Glutamatergic neuron (in vitro differentiated cells): ENCODE measurements around the gene KMT2B. TPM values are rescaled to one million over a fixed set of nuclear protein-coding genes. Genes with fewer than 3 reads are reported as not detected.

Experiments used
- DNase-seq: peaks from one replicate; pipeline ENCODE4 v3.0.0; 2022
- H3K27ac Mint-ChIP-seq: one replicate; pipeline ENCODE4 v1.8.0; 2020; ENCODE audit warnings: mild to moderate bottlenecking, mixed read lengths, inconsistent platforms; ENCODE audit not compliant: unreplicated experiment
- H3K27me3 Mint-ChIP-seq: one replicate; pipeline ENCODE4 v1.8.0; 2020; ENCODE audit warnings: mild to moderate bottlenecking, moderate library complexity, mixed read lengths, inconsistent platforms; ENCODE audit not compliant: unreplicated experiment
- H3K36me3 Mint-ChIP-seq: one replicate; pipeline ENCODE4 v1.8.0; 2020; ENCODE audit warnings: mild to moderate bottlenecking, mixed read lengths, inconsistent platforms; ENCODE audit not compliant: unreplicated experiment
- H3K4me1 Mint-ChIP-seq: one replicate; pipeline ENCODE4 v1.8.0; 2020; ENCODE audit warnings: mild to moderate bottlenecking, low read depth, mixed read lengths, inconsistent platforms; ENCODE audit not compliant: unreplicated experiment
- H3K4me3 Mint-ChIP-seq: one replicate; pipeline ENCODE4 v1.8.0; 2020; ENCODE audit warnings: mild to moderate bottlenecking, mixed read lengths, inconsistent platforms; ENCODE audit not compliant: unreplicated experiment
- H3K9me3 Mint-ChIP-seq: one replicate; pipeline ENCODE4 v1.8.0; 2020; ENCODE audit warnings: mild to moderate bottlenecking, moderate library complexity, mixed read lengths, inconsistent platforms; ENCODE audit not compliant: unreplicated experiment
- total RNA-seq: library from RNA; stranded (reverse); fragmentation: NEBNext Ultra II Directional; extraction: Animal tissue kit (Norgen Biotek cat#: 25700); gene quantifications from one replicate; pipeline ENCODE4 v1.2.1, GENCODE V29; 2021; ENCODE audit not compliant: unreplicated experiment
- TF ChIP-seq, protein P1 (sequence below): fragments of 200-600 bp; sonication (generic); IDR thresholded peaks from one replicate; pipeline ENCODE4 v1.5.0; 2021; ENCODE audit not compliant: partially characterized antibody, unreplicated experiment

KMT2B gene
- total RNA-seq, 1 donor from 2014 or later: 60.8 TPM

DNA sequence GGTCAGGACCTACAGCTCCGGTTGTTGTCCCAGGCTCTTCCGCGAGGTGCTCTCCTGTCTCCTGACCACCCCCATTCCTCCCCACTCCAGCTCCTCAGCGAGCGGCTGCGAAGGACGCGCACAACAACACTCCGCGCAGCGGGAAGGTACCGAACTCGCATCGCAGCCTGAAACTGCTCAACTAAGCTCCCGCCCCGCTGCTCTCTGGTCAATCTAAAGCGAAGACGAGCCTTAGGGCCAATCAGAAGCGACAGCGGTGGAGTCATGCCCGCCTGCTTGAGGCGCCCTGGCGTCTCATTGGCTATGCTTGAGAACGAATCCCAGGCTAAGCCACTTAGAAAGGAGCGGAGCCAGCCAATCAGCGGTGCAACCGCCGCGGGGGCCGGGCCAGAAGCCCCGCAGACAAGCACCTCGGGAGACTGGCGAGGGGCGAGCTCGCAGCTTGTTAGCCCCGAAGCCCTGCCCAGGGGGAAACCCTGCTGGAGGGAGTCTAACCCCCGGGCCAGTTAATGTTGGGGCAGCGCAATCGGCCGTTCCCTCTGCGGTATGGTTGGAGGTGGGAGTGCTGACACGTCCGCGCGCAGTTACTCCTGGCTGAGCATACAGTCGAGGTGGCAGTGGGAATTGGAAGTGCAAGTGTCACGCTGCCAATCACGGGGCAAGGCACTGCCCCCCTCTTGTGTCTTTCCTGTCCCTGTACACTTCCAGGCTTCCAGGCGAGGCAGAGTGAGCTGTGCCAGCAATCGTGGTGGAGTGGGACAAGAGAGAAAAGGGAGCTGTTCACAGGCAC lies 15.4 kb upstream of the KMT2B start:
- TF ChIP-seq, protein P1, sequence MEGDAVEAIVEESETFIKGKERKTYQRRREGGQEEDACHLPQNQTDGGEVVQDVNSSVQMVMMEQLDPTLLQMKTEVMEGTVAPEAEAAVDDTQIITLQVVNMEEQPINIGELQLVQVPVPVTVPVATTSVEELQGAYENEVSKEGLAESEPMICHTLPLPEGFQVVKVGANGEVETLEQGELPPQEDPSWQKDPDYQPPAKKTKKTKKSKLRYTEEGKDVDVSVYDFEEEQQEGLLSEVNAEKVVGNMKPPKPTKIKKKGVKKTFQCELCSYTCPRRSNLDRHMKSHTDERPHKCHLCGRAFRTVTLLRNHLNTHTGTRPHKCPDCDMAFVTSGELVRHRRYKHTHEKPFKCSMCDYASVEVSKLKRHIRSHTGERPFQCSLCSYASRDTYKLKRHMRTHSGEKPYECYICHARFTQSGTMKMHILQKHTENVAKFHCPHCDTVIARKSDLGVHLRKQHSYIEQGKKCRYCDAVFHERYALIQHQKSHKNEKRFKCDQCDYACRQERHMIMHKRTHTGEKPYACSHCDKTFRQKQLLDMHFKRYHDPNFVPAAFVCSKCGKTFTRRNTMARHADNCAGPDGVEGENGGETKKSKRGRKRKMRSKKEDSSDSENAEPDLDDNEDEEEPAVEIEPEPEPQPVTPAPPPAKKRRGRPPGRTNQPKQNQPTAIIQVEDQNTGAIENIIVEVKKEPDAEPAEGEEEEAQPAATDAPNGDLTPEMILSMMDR: no peak
- peak overlapping the region; percentile 100 for H3K4me3 Mint-ChIP-seq
- peaks cover 2% of the 10 kb centered on the region for H3K9me3 Mint-ChIP-seq
- peaks cover 4% of the 10 kb centered on the region for H3K27me3 Mint-ChIP-seq
- H3K27ac Mint-ChIP-seq: peak overlapping the region; percentile 93
- no peaks in the 10 kb centered on the region for H3K36me3 Mint-ChIP-seq
- no peaks in the 10 kb centered on the region for H3K4me1 Mint-ChIP-seq
- DNase-seq: peak; percentile 91

DNA sequence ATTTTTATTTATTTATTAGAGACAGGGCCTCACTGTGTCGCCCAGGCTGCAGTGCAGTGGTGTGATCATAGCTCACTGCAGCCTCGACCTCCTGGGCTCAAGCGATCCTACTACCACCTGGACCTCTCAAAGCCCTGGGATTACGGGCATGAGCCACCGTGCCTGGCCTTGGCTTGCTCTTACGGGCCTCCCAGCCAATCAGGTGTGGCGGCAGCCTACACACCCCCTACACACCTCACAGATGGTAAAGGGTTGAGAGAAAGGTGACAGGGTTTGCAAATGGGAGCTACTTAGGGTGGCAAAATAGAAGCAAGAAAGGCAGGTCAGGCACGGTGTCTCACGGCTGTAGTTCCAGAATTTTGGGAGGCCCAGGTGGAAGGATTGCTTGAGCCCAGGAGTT lies 14.5 kb upstream of the KMT2B start:
- Mint-ChIP-seq H3K27ac (no peak overlapping the region), H3K36me3 (no peaks in the 10 kb centered on the region), H3K4me1 (no peaks in the 10 kb centered on the region), H3K9me3 (peaks cover 2% of the 10 kb centered on the region), H3K4me3 (no peak overlapping the region), H3K27me3 (peaks cover 4% of the 10 kb centered on the region)
- TF ChIP-seq, protein P1: no peak
- no peak for DNase-seq

DNA sequence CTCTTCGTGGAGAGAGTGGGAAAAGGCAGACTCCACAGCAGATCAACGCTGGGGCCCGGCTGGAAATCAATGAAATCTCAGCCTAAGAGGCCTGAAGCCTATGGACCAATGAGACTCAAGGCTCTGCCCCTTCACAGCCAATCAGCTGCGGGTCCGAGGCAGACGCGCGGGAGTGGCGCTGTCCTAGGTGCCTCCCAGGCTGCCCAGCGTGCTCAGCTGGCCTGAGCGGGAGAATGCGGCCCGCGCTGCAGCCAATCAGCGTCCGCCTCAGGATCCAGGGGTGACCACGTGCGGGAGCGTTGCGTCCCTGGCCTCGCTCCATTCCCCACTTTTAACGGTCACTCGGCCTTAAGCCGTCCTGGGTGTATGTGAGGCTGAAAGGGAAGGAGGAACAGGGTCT lies 13.6 kb upstream of the KMT2B start, which contains the start of gene ZBTB32:
Gene ZBTB32, plus strand, starts transcription at position 341 of the 400 bp plus-strand sequence. CDS start 10,069 bp downstream, outside the sequence.
- no peaks in the 10 kb centered on the region for H3K4me1 Mint-ChIP-seq
- H3K27ac Mint-ChIP-seq: no peak within 1 kb of the TSS
- no peak within 1 kb of the TSS for H3K4me3 Mint-ChIP-seq
- TF ChIP-seq, protein P1: no peak
- no peaks in the 10 kb centered on the region for H3K36me3 Mint-ChIP-seq
- H3K9me3 Mint-ChIP-seq: peaks cover 4% of the 10 kb centered on the region
- no peak for DNase-seq
- peaks cover 7% of the 10 kb centered on the region for H3K27me3 Mint-ChIP-seq

DNA sequence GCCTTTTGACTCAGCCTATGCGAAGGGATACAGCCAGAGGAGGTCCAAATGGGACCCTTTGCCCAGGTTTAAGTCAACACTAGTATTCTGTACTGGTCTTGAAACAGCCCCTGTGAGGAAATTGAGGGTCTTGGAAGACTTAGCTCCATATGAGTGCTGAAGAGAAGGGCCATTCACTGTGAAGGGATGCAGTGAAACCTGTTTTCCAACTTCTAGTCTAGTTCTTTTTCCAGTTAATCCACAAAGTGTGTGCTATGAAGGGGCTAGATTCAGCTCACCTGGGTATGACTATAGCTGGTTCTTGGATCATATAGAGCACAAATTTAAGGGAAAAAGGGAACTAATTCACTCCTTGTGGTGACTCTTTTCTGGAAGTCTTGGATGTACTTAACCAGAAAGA lies 9.4 kb upstream of the KMT2B start:
- Mint-ChIP-seq H3K4me3 (no peak overlapping the region), H3K4me1 (no peaks in the 10 kb centered on the region), H3K36me3 (no peaks in the 10 kb centered on the region), H3K27me3 (peaks cover 7% of the 10 kb centered on the region), H3K27ac (no peak overlapping the region), H3K9me3 (peaks cover 1% of the 10 kb centered on the region)
- DNase-seq: no peak
- TF ChIP-seq, protein P1: no peak

DNA sequence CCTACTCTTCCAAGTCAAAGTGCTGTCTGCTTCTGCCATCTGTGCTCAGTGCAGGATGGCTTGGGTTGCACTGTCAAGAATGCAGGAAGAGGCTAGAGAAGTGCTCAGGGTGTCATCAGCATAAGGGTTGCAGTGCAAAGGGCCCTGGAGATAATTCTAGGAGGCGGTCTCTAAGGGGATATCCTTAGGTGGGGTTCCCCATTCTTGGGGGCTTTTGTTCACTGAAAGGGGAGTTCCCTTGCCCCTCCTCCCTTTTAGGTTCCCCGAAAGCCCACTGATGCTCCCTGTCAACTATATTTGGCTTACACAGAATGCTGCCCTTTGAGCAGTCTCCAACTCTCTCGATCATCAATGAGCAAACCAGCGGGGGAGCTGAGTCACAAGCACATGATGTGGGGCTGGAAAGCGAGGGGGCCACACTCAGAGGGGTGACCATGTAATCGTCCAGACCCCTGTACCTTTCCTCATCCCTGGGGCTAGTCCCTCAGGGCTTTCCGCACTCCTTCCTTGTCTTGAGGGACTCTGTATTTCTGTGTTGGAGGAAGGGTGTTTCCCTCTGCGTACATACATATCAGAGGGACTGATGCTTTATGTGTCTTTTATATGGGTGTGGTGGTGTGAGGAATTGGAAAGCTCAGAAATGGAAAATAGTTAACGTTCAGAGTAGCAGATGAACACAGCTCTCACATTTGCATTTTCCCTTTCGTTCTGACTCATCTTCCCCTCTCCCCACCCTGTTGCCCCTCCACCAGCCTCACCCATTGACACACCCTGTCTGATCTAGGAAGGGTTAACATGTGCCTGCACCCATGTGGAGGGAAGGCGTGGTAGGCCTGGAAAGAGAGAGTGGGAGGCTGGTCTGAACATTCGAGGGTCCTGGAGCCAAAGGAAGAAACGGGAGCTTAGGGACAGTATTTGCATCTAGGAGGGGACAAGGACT lies 6.7 kb upstream of the KMT2B start:
- Mint-ChIP-seq H3K27me3 (peaks cover 9% of the 10 kb centered on the region), H3K9me3 (peaks cover 1% of the 10 kb centered on the region), H3K4me3 (no peak overlapping the region), H3K36me3 (no peaks in the 10 kb centered on the region), H3K27ac (no peak overlapping the region), H3K4me1 (peaks cover 9% of the 10 kb centered on the region)
- TF ChIP-seq, protein P1: no peak
- DNase-seq: no peak
